Thyroid gland (tissue), 4 donors: ENCODE measurements around the gene CDK16. TPM values are rescaled to one million over a fixed set of nuclear protein-coding genes. Genes with fewer than 3 reads are reported as not detected.
"Not testable (repeated sequence)": the region's sequence is repeated elsewhere in the genome, so short reads cannot be mapped to it uniquely, and the experiment has no call there.

ENCODE experiments used
- DNase-seq, 2 donors: peaks; one replicate each; pipeline ENCODE4 v3.0.0-alpha.2; 2019
- H3K27ac ChIP-seq, 3 donors: fragments of 200-600 bp; sonication (generic); 1 replicate in 2 of 3; 2 replicates in 1 of 3; pipeline ENCODE4 v1.5.1; 2016 to 2019; ENCODE audit warnings: mild to moderate bottlenecking in 1 of 3, moderate library complexity in 1 of 3
- H3K27me3 ChIP-seq: fragments of 200-600 bp; sonication (generic); one replicate; pipeline ENCODE4 v1.5.1; 2019
- H3K36me3 ChIP-seq, 2 donors: fragments of 200-600 bp; sonication (generic); one replicate each; pipeline ENCODE4 v1.5.1; 2016 to 2019
- H3K4me1 ChIP-seq, 2 donors: fragments of 200-600 bp; sonication (generic); one replicate each; pipeline ENCODE4 v1.5.1; 2017 to 2019
- H3K4me3 ChIP-seq, 3 donors: fragments of 200-600 bp; sonication (generic); replicated peaks in 1 of 3; 1 replicate in 2 of 3; 2 replicates in 1 of 3; pipeline ENCODE4 v1.5.1; 2016; ENCODE audit warnings: mild to moderate bottlenecking in 1 of 3
- H3K9me3 ChIP-seq: fragments of 200-600 bp; sonication (generic); one replicate; pipeline ENCODE4 v1.5.1; 2017
- POLR2A ChIP-seq, 2 donors: fragments of 450-650 bp; IDR thresholded peaks; one replicate each; pipeline ENCODE4 v1.6.1; 2017; ENCODE audit warnings: antibody characterized with exemption in 2 of 2, mild to moderate bottlenecking in 2 of 2, moderate library complexity in 1 of 2
- WGBS, 2 donors: methylation state at CpG; one replicate each; pipeline ENCODE4 v1.1.5; 2017; 5-methylcytosine and 5-hydroxymethylcytosine counted together
- intact Hi-C: fragments of 100-400 bp; cut with DNase I; formaldehyde crosslinking; loops from one replicate; pipeline ENCODE4 v1.15.1; 2023
- total RNA-seq, 4 donors: library from RNA; depleted of rRNA; stranded (reverse); fragments of >200 nt; gene quantifications; one replicate each; pipeline ENCODE4 v1.2.3, GENCODE V29; 2016
- TF ChIP-seq, protein P1 (sequence below), 6 experiments: fragments of 200-600 bp in 3 of 6; fragments of 450-650 bp in 3 of 6; sonication (generic) in 3 of 6; IDR thresholded peaks; one replicate each; pipeline ENCODE4 v1.5.1; 2016 to 2019; ENCODE audit warnings: antibody characterized with exemption in 6 of 6, mild to moderate bottlenecking in 2 of 6, inconsistent platforms in 1 of 6, moderate library complexity in 1 of 6

CDK16 gene
- total RNA-seq, 4 donors from 2014 or later: 76.6 to 111 (median 93.7) TPM

DNA sequence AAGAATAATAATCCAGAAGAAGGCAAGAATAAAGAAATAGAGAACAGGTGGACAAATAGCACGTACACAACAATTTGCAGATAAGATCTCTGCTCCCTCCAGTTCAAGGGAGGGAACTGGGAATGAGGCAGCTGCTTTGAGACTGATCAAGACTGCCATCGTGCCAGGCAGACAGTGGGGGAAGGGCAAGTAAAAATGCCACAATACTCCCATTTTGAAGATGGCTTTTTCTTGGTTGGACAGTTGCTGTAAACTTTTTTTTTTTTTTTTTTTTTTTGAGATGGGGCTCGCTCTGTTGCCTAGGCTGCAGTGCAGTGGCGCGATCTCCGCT, 31.5 kb downstream of the CDK16 start:
- no peaks in the 10 kb centered on the region for H3K27me3 ChIP-seq
- 87 to 89% methylated on average over 6 of the region's 6 CpGs for WGBS, 2 donors
- no peaks in the 10 kb centered on the region for H3K9me3 ChIP-seq
- no peaks in the 10 kb centered on the region for H3K4me1 ChIP-seq
- TF ChIP-seq, protein P1, sequence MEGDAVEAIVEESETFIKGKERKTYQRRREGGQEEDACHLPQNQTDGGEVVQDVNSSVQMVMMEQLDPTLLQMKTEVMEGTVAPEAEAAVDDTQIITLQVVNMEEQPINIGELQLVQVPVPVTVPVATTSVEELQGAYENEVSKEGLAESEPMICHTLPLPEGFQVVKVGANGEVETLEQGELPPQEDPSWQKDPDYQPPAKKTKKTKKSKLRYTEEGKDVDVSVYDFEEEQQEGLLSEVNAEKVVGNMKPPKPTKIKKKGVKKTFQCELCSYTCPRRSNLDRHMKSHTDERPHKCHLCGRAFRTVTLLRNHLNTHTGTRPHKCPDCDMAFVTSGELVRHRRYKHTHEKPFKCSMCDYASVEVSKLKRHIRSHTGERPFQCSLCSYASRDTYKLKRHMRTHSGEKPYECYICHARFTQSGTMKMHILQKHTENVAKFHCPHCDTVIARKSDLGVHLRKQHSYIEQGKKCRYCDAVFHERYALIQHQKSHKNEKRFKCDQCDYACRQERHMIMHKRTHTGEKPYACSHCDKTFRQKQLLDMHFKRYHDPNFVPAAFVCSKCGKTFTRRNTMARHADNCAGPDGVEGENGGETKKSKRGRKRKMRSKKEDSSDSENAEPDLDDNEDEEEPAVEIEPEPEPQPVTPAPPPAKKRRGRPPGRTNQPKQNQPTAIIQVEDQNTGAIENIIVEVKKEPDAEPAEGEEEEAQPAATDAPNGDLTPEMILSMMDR (IDR thresholded peaks at IDR 0.05): no peak
- TF ChIP-seq POLR2A (IDR thresholded peaks at IDR 0.05): no peak
- no peak overlapping the region for H3K27ac ChIP-seq
- intact Hi-C loops: no loop called here
- no peak overlapping the region for H3K4me3 ChIP-seq
- H3K36me3 ChIP-seq: peaks cover 0 to 15% of the 10 kb centered on the region in 2 donors
- no peak for DNase-seq

- DNase-seq, H3K4me1 ChIP-seq, H3K27ac ChIP-seq, H3K36me3 ChIP-seq, H3K27me3 ChIP-seq, intact Hi-C loops, H3K4me3 ChIP-seq, H3K9me3 ChIP-seq: not testable (repeated sequence)
- 90 to 94% methylated on average over 12 of the region's 12 CpGs for WGBS, 2 donors
Observed at GRCh38 chrX:47257620-47258019, 39.1 kb downstream of the CDK16 start.

DNA sequence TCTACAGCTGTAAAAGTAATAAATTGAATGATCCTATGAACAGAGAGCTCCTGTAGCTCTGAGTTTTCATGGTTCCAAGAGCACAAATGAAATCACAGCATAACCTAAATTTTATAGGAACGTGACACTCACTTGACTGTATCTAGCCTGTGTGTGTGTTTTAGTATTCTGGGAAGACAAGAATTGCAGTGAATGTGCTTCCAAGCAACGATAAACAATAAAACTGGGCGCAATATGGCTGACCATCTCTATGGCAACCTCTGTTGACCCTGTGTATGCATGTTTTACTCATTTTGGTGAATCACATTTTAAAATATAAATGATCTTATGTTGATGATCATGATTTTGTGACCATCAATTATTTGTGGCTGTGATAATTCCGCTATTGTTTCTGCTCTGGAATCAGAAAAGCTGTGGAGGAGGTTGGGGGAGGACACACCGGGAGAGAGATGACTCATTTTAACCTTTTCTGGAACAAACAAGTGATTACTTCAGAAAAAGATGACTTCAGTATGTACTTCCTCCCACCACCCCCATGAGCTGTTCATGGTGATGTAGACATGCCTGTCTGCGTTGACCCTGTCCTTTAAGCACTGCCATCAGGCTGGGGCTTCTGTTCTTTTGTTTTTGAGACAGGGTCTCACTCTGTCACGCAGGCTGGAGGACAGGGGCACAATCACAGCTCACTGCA, 46.1 kb downstream of the CDK16 start:
- Histone ChIP-seq H3K9me3 (no peaks in the 10 kb centered on the region), H3K27me3 (no peaks in the 10 kb centered on the region), H3K4me1 (no peaks in the 10 kb centered on the region), H3K4me3 (no peak overlapping the region), H3K36me3 (no peaks in the 10 kb centered on the region), H3K27ac (no peak overlapping the region)
- no peak for TF ChIP-seq POLR2A (IDR thresholded peaks at IDR 0.05)
- TF ChIP-seq, protein P1 (IDR thresholded peaks at IDR 0.05): no peak
- DNase-seq: no peak
- 77% methylated on average over 7 of the region's 7 CpGs for WGBS, 2 donors
- intact Hi-C loops: no loop called here

DNA sequence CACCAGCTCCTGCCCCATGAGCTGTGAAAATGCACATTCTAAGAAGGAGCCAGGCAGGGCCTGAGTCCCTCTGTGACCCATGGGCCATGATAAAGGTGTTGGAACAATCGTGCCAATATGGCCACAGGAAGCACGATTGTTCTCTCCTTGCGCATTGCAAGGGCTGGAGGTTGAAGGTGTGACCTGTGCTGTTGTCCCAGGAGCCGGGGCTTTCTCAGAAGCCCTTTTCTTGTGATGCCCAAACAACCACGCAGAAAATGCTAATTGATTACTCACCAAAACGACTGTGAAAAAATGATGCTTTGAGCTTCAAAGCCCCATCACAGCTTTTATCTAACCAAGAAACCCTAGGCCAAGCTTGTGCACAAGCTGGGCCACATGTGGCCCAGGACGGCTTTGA, 48.2 kb downstream of the CDK16 start:
- Histone ChIP-seq H3K4me3 (no peak overlapping the region), H3K4me1 (no peaks in the 10 kb centered on the region), H3K27ac (no peak overlapping the region), H3K27me3 (no peaks in the 10 kb centered on the region), H3K36me3 (no peaks in the 10 kb centered on the region), H3K9me3 (no peaks in the 10 kb centered on the region)
- TF ChIP-seq, protein P1 (IDR thresholded peaks at IDR 0.05): no peak
- 78 to 86% methylated on average over 2 to 7 of the region's 7 CpGs for WGBS, 2 donors
- intact Hi-C loops: no loop called here
- DNase-seq: no peak

GRCh38 chrX:47272013-47272408, 53.5 kb downstream of the CDK16 start:
- no peak overlapping the region for H3K4me3 ChIP-seq

More at GRCh38 chrX:47272013-47272408, 53.5 kb downstream of the CDK16 start:
- H3K36me3 ChIP-seq: no peaks in the 10 kb centered on the region
- DNase-seq: no peak
- H3K9me3 ChIP-seq: no peaks in the 10 kb centered on the region
- TF ChIP-seq, protein P1 (IDR thresholded peaks at IDR 0.05): no peak
- TF ChIP-seq POLR2A (IDR thresholded peaks at IDR 0.05): no peak
- 45 to 69% methylated on average over 2 of the region's 2 CpGs for WGBS, 2 donors
- H3K27ac ChIP-seq: peak overlapping the region; percentile 51 to 70 (median 61)
- intact Hi-C loops: no loop called here
- H3K4me1 ChIP-seq: peaks cover 0 to 8% of the 10 kb centered on the region in 2 donors
- H3K27me3 ChIP-seq: no peaks in the 10 kb centered on the region
